ENCODE data around the gene SCYGR6.
"Not testable (repeated sequence)": the region's sequence is repeated elsewhere in the genome, so short reads cannot be mapped to it uniquely, and the experiment has no call there.

SCYGR6 gene

DNA sequence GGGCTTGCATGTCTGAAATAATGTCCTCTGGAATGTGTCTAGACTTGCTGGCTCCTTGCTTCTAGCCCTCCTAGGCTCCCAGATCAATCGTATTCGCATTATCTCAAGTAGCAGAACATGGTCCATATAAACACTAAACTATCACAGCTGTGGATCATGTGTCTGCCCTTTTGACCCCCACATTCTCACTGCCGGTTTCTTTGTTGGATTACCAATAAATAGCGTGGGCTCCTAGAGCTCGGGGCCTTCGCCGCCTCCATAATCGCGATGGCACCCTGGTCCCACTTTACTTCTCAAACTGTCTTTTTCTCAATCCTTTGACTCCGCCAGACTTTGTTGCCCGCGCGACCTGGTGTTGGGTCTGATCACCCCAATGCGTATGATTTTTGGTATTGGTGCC is 14.8 kb upstream of the SCYGR6 start:
- Histone ChIP-seq H4K20me1 (ENCODE audit: insufficient read depth, low read length) (no peaks in the 10 kb centered on the region), H3F3A (ENCODE audit: insufficient read depth, low read length) (no peaks in the 10 kb centered on the region), H3K9ac (ENCODE audit: low read length) (no peak overlapping the region), H3K27me3 (ENCODE audit: insufficient read depth, low read length) (no peaks in the 10 kb centered on the region), H3K79me2 (ENCODE audit: insufficient read depth, low read length) (no peaks in the 10 kb centered on the region), H3K4me2 (ENCODE audit: low read length) (no peak overlapping the region), H3K36me3 (ENCODE audit: insufficient read depth, low read length) (no peaks in the 10 kb centered on the region), H3K9me2 (ENCODE audit: low read depth, low read length) (no peaks in the 10 kb centered on the region), H2AFZ (ENCODE audit: low read length) (no peak overlapping the region), H3K27ac (ENCODE audit: low read depth, low read length, poor library complexity, severe bottlenecking) (no peak overlapping the region), H3K4me1 (ENCODE audit: insufficient read depth, low read length, severe bottlenecking) (no peaks in the 10 kb centered on the region), H3K4me3 (ENCODE audit: low read depth, low read length, poor library complexity, severe bottlenecking) (no peak overlapping the region), H3K9me3 (ENCODE audit: low read length) (no peaks in the 10 kb centered on the region)
- TF ChIP-seq, protein P1, sequence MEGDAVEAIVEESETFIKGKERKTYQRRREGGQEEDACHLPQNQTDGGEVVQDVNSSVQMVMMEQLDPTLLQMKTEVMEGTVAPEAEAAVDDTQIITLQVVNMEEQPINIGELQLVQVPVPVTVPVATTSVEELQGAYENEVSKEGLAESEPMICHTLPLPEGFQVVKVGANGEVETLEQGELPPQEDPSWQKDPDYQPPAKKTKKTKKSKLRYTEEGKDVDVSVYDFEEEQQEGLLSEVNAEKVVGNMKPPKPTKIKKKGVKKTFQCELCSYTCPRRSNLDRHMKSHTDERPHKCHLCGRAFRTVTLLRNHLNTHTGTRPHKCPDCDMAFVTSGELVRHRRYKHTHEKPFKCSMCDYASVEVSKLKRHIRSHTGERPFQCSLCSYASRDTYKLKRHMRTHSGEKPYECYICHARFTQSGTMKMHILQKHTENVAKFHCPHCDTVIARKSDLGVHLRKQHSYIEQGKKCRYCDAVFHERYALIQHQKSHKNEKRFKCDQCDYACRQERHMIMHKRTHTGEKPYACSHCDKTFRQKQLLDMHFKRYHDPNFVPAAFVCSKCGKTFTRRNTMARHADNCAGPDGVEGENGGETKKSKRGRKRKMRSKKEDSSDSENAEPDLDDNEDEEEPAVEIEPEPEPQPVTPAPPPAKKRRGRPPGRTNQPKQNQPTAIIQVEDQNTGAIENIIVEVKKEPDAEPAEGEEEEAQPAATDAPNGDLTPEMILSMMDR (IDR thresholded peaks at IDR 0.05; ENCODE audit: low read length) = no peak
- TF ChIP-seq EZH2 (IDR thresholded peaks at IDR 0.05; ENCODE audit: borderline replicate concordance, low read length) = no peak

DNA sequence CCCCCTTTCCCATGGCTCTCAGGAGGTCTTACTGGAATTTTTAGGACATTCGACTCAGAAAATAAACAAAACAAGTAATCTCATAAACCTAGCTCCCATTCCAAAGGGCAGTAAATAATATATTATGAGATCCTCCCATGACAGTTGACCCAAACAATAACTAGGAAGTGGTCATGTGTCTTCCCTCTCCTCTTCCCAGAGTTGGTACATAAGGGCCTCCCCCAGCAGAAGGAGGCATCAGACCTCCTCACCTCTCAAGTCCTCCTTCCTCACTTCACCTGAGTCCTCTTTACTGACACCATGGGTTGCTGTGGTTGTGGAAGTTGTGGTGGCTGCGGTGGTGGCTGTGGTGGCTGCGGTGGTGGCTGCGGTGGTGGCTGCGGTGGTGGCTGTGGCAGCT is 3.5 kb upstream of the SCYGR6 start, which contains the start of gene SCYGR7:
Gene SCYGR7 (plus strand): TSS at position 301 of the 400 bp plus-strand sequence. CDS start 0 bp downstream, at position 301.
- no peaks in the 10 kb centered on the region for H3K4me1 ChIP-seq (ENCODE audit: insufficient read depth, low read length, severe bottlenecking)
- H3K27ac ChIP-seq (ENCODE audit: low read depth, low read length, poor library complexity, severe bottlenecking) = no peak within 1 kb of the TSS
- no peak within 1 kb of the TSS for H3K9ac ChIP-seq (ENCODE audit: low read length)
- no peaks in the 10 kb centered on the region for H3K9me3 ChIP-seq (ENCODE audit: low read length)
- H3K36me3 ChIP-seq (ENCODE audit: insufficient read depth, low read length) = no peaks in the 10 kb centered on the region
- no peaks in the 10 kb centered on the region for H3K79me2 ChIP-seq (ENCODE audit: insufficient read depth, low read length)
- no peaks in the 10 kb centered on the region for H3K27me3 ChIP-seq (ENCODE audit: insufficient read depth, low read length)
- TF ChIP-seq, protein P1 (IDR thresholded peaks at IDR 0.05; ENCODE audit: low read length) = no peak
- TF ChIP-seq EZH2 (IDR thresholded peaks at IDR 0.05; ENCODE audit: borderline replicate concordance, low read length) = no peak
- no peak within 1 kb of the TSS for H2AFZ ChIP-seq (ENCODE audit: low read length)
- H3K9me2 ChIP-seq (ENCODE audit: low read depth, low read length) = no peaks in the 10 kb centered on the region
- no peaks in the 10 kb centered on the region for H4K20me1 ChIP-seq (ENCODE audit: insufficient read depth, low read length)
- no peak within 1 kb of the TSS for H3K4me3 ChIP-seq (ENCODE audit: low read depth, low read length, poor library complexity, severe bottlenecking)
- no peak within 1 kb of the TSS for H3K4me2 ChIP-seq (ENCODE audit: low read length)
- H3F3A ChIP-seq (ENCODE audit: insufficient read depth, low read length) = no peaks in the 10 kb centered on the region

DNA sequence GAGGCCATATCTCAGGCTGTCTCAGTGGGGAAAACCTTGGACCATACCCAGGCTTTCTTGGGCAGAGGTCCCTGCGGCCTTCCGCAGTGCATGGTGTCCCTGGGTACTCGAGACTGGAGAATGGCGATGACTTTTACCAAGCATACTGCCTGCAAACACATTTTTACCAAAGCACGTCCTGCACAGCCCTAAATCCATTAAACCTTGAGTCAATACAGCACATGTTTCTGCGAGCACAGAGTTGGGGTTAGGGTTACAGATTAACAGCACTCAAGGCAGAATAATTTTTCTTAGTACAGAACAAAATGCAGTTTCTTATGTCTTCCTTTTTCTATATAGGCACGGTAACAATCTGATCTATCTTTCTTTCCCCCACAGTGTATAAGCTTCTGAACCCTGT is 1.7 kb downstream of the SCYGR6 start:
- H3K36me3 ChIP-seq (ENCODE audit: insufficient read depth, low read length); H2AFZ ChIP-seq (ENCODE audit: low read length); H3K9me3 ChIP-seq (ENCODE audit: low read length); H4K20me1 ChIP-seq (ENCODE audit: insufficient read depth, low read length); H3K4me3 ChIP-seq (ENCODE audit: low read depth, low read length, poor library complexity, severe bottlenecking); H3K79me2 ChIP-seq (ENCODE audit: insufficient read depth, low read length); H3K9ac ChIP-seq (ENCODE audit: low read length); H3K4me2 ChIP-seq (ENCODE audit: low read length); H3K9me2 ChIP-seq (ENCODE audit: low read depth, low read length); H3K27ac ChIP-seq (ENCODE audit: low read depth, low read length, poor library complexity, severe bottlenecking); H3K4me1 ChIP-seq (ENCODE audit: insufficient read depth, low read length, severe bottlenecking); H3F3A ChIP-seq (ENCODE audit: insufficient read depth, low read length); H3K27me3 ChIP-seq (ENCODE audit: insufficient read depth, low read length): not testable (repeated sequence)

DNA sequence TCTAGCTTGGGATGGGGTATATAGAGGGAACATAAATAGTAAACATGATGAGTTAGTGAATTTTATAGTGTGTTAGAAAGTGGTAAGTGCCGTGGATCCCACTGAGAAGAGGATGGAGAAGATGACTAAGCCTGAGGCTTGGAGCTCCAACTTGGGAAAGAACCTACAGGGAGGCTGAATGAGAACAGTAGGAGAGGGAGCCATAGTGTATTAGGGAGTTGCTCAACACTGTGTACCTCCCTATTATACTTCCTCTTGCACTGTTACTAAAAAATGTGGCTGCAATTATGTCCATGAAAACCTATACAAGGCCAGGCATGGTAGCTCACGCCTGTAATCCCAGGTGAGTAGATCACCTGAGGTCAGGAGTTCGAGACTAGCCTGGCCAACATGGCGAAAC is 3.9 kb downstream of the SCYGR6 start:
- no peaks in the 10 kb centered on the region for H3K9me2 ChIP-seq (ENCODE audit: low read depth, low read length)
- H3K9me3 ChIP-seq (ENCODE audit: low read length) = no peaks in the 10 kb centered on the region
- no peaks in the 10 kb centered on the region for H3F3A ChIP-seq (ENCODE audit: insufficient read depth, low read length)
- H3K27ac ChIP-seq (ENCODE audit: low read depth, low read length, poor library complexity, severe bottlenecking) = no peak overlapping the region
- TF ChIP-seq, protein P1 (IDR thresholded peaks at IDR 0.05; ENCODE audit: low read length) = no peak
- no peak for TF ChIP-seq EZH2 (IDR thresholded peaks at IDR 0.05; ENCODE audit: borderline replicate concordance, low read length)
- H3K36me3 ChIP-seq (ENCODE audit: insufficient read depth, low read length) = no peaks in the 10 kb centered on the region
- H3K9ac ChIP-seq (ENCODE audit: low read length) = no peak overlapping the region
- peaks cover 3% of the 10 kb centered on the region; the same call in 1 of the 2 replicates for H3K27me3 ChIP-seq (ENCODE audit: insufficient read depth, low read length)
- no peaks in the 10 kb centered on the region for H3K79me2 ChIP-seq (ENCODE audit: insufficient read depth, low read length)
- H3K4me3 ChIP-seq (ENCODE audit: low read depth, low read length, poor library complexity, severe bottlenecking) = no peak overlapping the region
- H4K20me1 ChIP-seq (ENCODE audit: insufficient read depth, low read length) = no peaks in the 10 kb centered on the region
- no peak overlapping the region for H2AFZ ChIP-seq (ENCODE audit: low read length)
- no peaks in the 10 kb centered on the region for H3K4me1 ChIP-seq (ENCODE audit: insufficient read depth, low read length, severe bottlenecking)
- H3K4me2 ChIP-seq (ENCODE audit: low read length) = no peak overlapping the region

Data from OCI-LY1 (cell line).